ENCODE data around the gene PTBP1. TPM values are rescaled to one million over a fixed set of nuclear protein-coding genes. Genes with fewer than 3 reads are reported as not detected.

Gene PTBP1
- total and polyA plus RNA-seq, 9 of the 15 experiments (the other 6 are each of a cell fraction or from before 2014, with no cell fraction given), result 14.0 to 759 (median 234) TPM

DNA sequence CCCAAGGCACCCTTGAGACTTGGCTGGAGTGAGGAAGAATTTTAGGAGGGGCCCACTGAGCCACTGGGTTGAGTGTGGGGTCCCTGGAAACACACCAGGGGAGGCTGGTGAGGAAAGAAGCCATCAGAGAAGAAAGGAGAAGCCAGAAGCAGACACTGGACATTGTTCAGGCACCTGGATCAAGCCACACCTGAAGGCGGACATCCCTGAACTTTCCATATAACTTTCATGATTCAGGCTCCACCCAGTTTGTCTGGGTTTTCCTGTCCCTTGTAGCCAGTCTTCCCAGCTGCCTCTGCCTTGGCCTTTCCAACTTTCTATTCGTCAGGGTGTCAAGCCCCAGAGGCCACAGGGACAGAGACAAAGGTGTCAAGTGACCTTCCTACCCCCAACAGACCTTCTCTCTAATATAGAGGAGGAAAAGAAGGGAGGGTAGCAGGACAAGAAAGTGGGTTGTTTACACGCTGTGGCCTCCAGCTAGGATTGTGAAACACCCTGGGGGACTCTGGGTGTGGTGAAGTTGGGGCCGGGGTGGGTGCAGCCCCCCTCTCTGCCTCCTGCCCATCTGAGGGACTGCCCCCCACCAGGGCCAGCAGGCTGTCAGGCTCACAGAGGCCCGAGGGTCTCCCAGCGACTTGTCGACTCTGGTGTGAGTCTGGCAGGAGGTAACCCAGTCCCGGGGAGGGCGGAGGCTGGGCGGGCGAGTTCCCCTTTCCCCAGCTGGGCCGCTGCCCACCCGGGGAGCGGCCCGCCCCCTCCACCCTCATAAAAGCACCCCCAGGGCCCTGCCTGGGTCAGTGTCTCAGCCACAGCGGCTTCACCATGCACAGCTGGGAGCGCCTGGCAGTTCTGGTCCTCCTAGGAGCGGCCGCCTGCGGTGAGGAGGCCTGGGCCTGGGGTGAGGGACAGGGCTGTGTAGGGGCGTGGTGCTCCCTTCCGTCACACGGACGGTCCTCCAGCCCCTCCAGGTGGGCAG lies 61.9 kb downstream of the PTBP1 start, which contains the start of gene CFD (continued):
- TF ChIP-seq, protein P1, sequence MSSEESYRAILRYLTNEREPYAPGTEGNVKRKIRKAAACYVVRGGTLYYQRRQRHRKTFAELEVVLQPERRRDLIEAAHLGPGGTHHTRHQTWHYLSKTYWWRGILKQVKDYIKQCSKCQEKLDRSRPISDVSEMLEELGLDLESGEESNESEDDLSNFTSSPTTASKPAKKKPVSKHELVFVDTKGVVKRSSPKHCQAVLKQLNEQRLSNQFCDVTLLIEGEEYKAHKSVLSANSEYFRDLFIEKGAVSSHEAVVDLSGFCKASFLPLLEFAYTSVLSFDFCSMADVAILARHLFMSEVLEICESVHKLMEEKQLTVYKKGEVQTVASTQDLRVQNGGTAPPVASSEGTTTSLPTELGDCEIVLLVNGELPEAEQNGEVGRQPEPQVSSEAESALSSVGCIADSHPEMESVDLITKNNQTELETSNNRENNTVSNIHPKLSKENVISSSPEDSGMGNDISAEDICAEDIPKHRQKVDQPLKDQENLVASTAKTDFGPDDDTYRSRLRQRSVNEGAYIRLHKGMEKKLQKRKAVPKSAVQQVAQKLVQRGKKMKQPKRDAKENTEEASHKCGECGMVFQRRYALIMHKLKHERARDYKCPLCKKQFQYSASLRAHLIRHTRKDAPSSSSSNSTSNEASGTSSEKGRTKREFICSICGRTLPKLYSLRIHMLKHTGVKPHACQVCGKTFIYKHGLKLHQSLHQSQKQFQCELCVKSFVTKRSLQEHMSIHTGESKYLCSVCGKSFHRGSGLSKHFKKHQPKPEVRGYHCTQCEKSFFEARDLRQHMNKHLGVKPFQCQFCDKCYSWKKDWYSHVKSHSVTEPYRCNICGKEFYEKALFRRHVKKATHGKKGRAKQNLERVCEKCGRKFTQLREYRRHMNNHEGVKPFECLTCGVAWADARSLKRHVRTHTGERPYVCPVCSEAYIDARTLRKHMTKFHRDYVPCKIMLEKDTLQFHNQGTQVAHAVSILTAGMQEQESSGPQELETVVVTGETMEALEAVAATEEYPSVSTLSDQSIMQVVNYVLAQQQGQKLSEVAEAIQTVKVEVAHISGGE (CRISPR knock-in tag; IDR thresholded peaks at IDR 0.05), result 0 out of 6 replicates have a peak, but pooled peaks of 1 of the 3 experiments have one; percentile 8
- TF ChIP-seq POLR2H (tag; IDR thresholded peaks at IDR 0.05; ENCODE audit: low read depth) (no peak), PHF8 (IDR thresholded peaks at IDR 0.05; ENCODE audit: borderline replicate concordance, low read length) (peak; percentile 45; the same call in 1 of the 2 replicates), ELF4 (CRISPR knock-in tag; IDR thresholded peaks at IDR 0.05) (no peak), JUND (IDR thresholded peaks at IDR 0.05; ENCODE audit: borderline replicate concordance, low read depth, low read length) (no peak), JUND (tag; IDR thresholded peaks at IDR 0.05; ENCODE audit: borderline replicate concordance, low read depth, low read length) (no peak), GTF2F1 (IDR thresholded peaks at IDR 0.05; ENCODE audit: low read depth, low read length) (no peak), MXI1 (IDR thresholded peaks at IDR 0.05; ENCODE audit: low read depth, low read length) (no peak), HEY1 (CRISPR knock-in tag; IDR thresholded peaks at IDR 0.05; ENCODE audit: borderline replicate concordance) (no peak)
- TF ChIP-seq, protein P2, sequence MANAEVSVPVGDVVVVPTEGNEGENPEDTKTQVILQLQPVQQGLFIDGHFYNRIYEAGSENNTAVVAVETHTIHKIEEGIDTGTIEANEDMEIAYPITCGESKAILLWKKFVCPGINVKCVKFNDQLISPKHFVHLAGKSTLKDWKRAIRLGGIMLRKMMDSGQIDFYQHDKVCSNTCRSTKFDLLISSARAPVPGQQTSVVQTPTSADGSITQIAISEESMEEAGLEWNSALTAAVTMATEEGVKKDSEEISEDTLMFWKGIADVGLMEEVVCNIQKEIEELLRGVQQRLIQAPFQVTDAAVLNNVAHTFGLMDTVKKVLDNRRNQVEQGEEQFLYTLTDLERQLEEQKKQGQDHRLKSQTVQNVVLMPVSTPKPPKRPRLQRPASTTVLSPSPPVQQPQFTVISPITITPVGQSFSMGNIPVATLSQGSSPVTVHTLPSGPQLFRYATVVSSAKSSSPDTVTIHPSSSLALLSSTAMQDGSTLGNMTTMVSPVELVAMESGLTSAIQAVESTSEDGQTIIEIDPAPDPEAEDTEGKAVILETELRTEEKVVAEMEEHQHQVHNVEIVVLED (CRISPR knock-in tag; IDR thresholded peaks at IDR 0.05), result no peak
- TF ChIP-seq, protein P3, sequence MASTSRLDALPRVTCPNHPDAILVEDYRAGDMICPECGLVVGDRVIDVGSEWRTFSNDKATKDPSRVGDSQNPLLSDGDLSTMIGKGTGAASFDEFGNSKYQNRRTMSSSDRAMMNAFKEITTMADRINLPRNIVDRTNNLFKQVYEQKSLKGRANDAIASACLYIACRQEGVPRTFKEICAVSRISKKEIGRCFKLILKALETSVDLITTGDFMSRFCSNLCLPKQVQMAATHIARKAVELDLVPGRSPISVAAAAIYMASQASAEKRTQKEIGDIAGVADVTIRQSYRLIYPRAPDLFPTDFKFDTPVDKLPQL (IDR thresholded peaks at IDR 0.05; ENCODE audit: extremely low read depth, insufficient read length), result no peak
- TF ChIP-seq, protein P4, sequence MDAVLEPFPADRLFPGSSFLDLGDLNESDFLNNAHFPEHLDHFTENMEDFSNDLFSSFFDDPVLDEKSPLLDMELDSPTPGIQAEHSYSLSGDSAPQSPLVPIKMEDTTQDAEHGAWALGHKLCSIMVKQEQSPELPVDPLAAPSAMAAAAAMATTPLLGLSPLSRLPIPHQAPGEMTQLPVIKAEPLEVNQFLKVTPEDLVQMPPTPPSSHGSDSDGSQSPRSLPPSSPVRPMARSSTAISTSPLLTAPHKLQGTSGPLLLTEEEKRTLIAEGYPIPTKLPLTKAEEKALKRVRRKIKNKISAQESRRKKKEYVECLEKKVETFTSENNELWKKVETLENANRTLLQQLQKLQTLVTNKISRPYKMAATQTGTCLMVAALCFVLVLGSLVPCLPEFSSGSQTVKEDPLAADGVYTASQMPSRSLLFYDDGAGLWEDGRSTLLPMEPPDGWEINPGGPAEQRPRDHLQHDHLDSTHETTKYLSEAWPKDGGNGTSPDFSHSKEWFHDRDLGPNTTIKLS (IDR thresholded peaks at IDR 0.05; ENCODE audit: borderline replicate concordance, low read depth), result no peak
- TF ChIP-seq, protein P5, sequence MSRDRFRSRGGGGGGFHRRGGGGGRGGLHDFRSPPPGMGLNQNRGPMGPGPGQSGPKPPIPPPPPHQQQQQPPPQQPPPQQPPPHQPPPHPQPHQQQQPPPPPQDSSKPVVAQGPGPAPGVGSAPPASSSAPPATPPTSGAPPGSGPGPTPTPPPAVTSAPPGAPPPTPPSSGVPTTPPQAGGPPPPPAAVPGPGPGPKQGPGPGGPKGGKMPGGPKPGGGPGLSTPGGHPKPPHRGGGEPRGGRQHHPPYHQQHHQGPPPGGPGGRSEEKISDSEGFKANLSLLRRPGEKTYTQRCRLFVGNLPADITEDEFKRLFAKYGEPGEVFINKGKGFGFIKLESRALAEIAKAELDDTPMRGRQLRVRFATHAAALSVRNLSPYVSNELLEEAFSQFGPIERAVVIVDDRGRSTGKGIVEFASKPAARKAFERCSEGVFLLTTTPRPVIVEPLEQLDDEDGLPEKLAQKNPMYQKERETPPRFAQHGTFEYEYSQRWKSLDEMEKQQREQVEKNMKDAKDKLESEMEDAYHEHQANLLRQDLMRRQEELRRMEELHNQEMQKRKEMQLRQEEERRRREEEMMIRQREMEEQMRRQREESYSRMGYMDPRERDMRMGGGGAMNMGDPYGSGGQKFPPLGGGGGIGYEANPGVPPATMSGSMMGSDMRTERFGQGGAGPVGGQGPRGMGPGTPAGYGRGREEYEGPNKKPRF (IDR thresholded peaks at IDR 0.05; ENCODE audit: low read depth, low read length), result no peak

Measured in K562 (cell line).